Erythroblast (primary cell): Measurements from ENCODE around the gene DGKB.

ENCODE experiments used
- DNase-seq, 2 experiments: peaks; one replicate each; lab custom pipeline; 2025; lab: John Stamatoyannopoulos, UW
- GATA1 ChIP-seq: IDR thresholded peaks from 2 replicates; pipeline ENCODE4 v1.6.1; 2011; ENCODE audit warnings: low read depth, mild to moderate bottlenecking, control low read depth, low read length, moderate library complexity
- POLR2A ChIP-seq: IDR thresholded peaks from 2 replicates; pipeline ENCODE4 v1.6.1; 2011; ENCODE audit warnings: mild to moderate bottlenecking, low read length

The DGKB gene

GRCh38 chr7:14195871-14196270 is 706.7 kb downstream of the DGKB start:
- no peak for DNase-seq
- TF ChIP-seq GATA1 (no peak), POLR2A (no peak)

GRCh38 chr7:14195079-14195478 is 707.5 kb downstream of the DGKB start:
- no peak for TF ChIP-seq GATA1
- no peak for TF ChIP-seq POLR2A
- no peak for DNase-seq

- DNase-seq = no peak
- TF ChIP-seq POLR2A (no peak), GATA1 (no peak)
Measured at GRCh38 chr7:14191686-14192098, 710.9 kb downstream of the DGKB start.

- TF ChIP-seq GATA1 (no peak), POLR2A (no peak)
Measured at GRCh38 chr7:14184292-14184864, 718.2 kb downstream of the DGKB start.

GRCh38 chr7:14179781-14180180 is 722.8 kb downstream of the DGKB start:
- no peak for DNase-seq
- TF ChIP-seq POLR2A = no peak
- no peak for TF ChIP-seq GATA1

More at GRCh38 chr7:14184292-14184864, 718.2 kb downstream of the DGKB start:
- DNase-seq = no peak

GRCh38 chr7:14177876-14178275 is 724.7 kb downstream of the DGKB start:
- TF ChIP-seq GATA1 (no peak), POLR2A (no peak)
- no peak for DNase-seq

- TF ChIP-seq POLR2A (no peak), GATA1 (no peak)
- DNase-seq = no peak
Measured at GRCh38 chr7:14170872-14171271, 731.7 kb downstream of the DGKB start.

GRCh38 chr7:14158111-14158510 is 744.4 kb downstream of the DGKB start:
- TF ChIP-seq GATA1 = no peak
- TF ChIP-seq POLR2A = no peak
- DNase-seq = no peak

GRCh38 chr7:14156436-14156835 is 746.1 kb downstream of the DGKB start:
- no peak for TF ChIP-seq POLR2A
- no peak for TF ChIP-seq GATA1
- no peak for DNase-seq

- TF ChIP-seq GATA1 = no peak
- TF ChIP-seq POLR2A = no peak
- DNase-seq = no peak
Measured at GRCh38 chr7:14148974-14149373, 753.6 kb downstream of the DGKB start.

GRCh38 chr7:14147532-14147931 is 755.0 kb downstream of the DGKB start:
- TF ChIP-seq POLR2A (no peak), GATA1 (no peak)

GRCh38 chr7:14144538-14144937 is 758.0 kb downstream of the DGKB start:
- no peak for DNase-seq
- no peak for TF ChIP-seq GATA1

More at GRCh38 chr7:14147532-14147931, 755.0 kb downstream of the DGKB start:
- DNase-seq = no peak

GRCh38 chr7:14144109-14144508 is 758.4 kb downstream of the DGKB start:
- TF ChIP-seq GATA1 = no peak
- TF ChIP-seq POLR2A = no peak
- no peak for DNase-seq

GRCh38 chr7:14137676-14138075 is 764.9 kb downstream of the DGKB start:
- TF ChIP-seq GATA1 = no peak
- no peak for TF ChIP-seq POLR2A
- no peak for DNase-seq

GRCh38 chr7:14133752-14134151 is 768.8 kb downstream of the DGKB start:
- TF ChIP-seq POLR2A (no peak), GATA1 (no peak)
- no peak for DNase-seq

- DNase-seq = no peak
- TF ChIP-seq POLR2A (no peak), GATA1 (no peak)
Measured at GRCh38 chr7:14125998-14126397, 776.6 kb downstream of the DGKB start.
